Activated B cell treated with CpG ODN at 0.5 μM for 24 hours (primary cell): ENCODE measurements around the gene BEST4. TPM values are rescaled to one million over a fixed set of nuclear protein-coding genes. Genes with fewer than 3 reads are reported as not detected.
A peak's percentile ranks its signal among the peaks of the same experiment; 100 is the strongest.
"Not testable (repeated sequence)": the region's sequence is repeated elsewhere in the genome, so short reads cannot be mapped to it uniquely, and the experiment has no call there.

Source experiments
- ATAC-seq: fragments of 200-7000 bp; cut with Tn5 transposase; one replicate; pipeline ENCODE4 v1.10.0; 2021; ENCODE audit warnings: low read depth, mild to moderate bottlenecking, moderate library complexity
- CTCF ChIA-PET: fragments of 350-600 bp; sonication (Branson Sonifier 250); formaldehyde crosslinking; loops from one replicate; lab custom pipeline; 2021; ENCODE audit warnings: antibody characterized with exemption; lab: Charles Lee
- POLR2A ChIA-PET: fragments of 350-600 bp; sonication (Branson Sonifier 250); formaldehyde crosslinking; loops from one replicate; lab custom pipeline; 2021; ENCODE audit warnings: antibody characterized with exemption; lab: Charles Lee
- DNase-seq: peaks from one replicate; pipeline ENCODE4 v3.0.0; 2022
- H3K27ac Mint-ChIP-seq: one replicate; pipeline ENCODE4 v1.8.0; 2020; ENCODE audit warnings: mixed read lengths
- H3K27me3 Mint-ChIP-seq: one replicate; pipeline ENCODE4 v1.8.0; 2021; ENCODE audit warnings: mixed read lengths
- H3K36me3 Mint-ChIP-seq: one replicate; pipeline ENCODE4 v1.8.0; 2021; ENCODE audit warnings: low read depth, mixed read lengths
- H3K4me1 Mint-ChIP-seq: one replicate; pipeline ENCODE4 v1.8.0; 2021; ENCODE audit warnings: mixed read lengths
- H3K4me3 Mint-ChIP-seq: one replicate; pipeline ENCODE4 v1.8.0; 2020; ENCODE audit warnings: mild to moderate bottlenecking, mixed read lengths
- H3K9me3 Mint-ChIP-seq: one replicate; pipeline ENCODE4 v1.8.0; 2020; ENCODE audit warnings: mixed read lengths
- intact Hi-C: fragments of 100-400 bp; cut with micrococcal nuclease; formaldehyde crosslinking; loops from one replicate; pipeline ENCODE4 v1.15.1; 2024
- total RNA-seq: library from RNA; stranded (reverse); gene quantifications from 2 replicates; pipeline ENCODE4 v1.2.3, GENCODE V29; 2022
- TF ChIP-seq, protein P1 (sequence below): fragments of 200-600 bp; IDR thresholded peaks from one replicate; pipeline ENCODE4 v1.8.0; 2022; ENCODE audit warnings: antibody characterized with exemption, mild to moderate bottlenecking

The BEST4 gene
- total RNA-seq, 1 donor from 2014 or later, result 0.62 TPM

DNA sequence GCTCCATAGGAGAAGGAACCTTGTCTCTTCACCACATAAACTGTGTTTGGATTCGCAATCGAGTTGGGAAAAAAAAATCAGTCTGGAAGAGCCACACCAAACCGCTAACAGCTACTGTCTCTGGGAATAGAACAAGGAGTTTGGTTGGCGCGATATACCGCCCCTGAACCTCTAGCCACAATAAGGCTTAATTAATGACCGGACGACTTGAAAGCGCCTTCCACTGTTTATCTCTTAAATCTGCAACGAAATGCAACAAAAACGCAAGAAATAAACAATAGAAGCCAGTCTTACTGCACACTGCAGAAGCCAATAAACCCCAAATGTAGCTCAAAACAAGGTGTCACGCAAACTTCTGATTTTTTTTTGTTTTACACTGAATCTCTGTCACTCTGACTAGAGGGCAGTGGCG lies 31.2 kb upstream of the BEST4 start:
- H3K27ac Mint-ChIP-seq, result peak overlapping the region; percentile 100
- ATAC-seq (no peak), DNase-seq (no peak)
- H3K27me3 Mint-ChIP-seq, result no peaks in the 10 kb centered on the region
- peaks cover 38% of the 10 kb centered on the region for H3K4me1 Mint-ChIP-seq
- intact Hi-C loops, result loop anchor here (1.0 kb wide), 7 partner anchors 9 to 98 kb away; partner anchors contain the start of genes PLK3, RNU5D-1 and RPS8
- peaks cover 11% of the 10 kb centered on the region for H3K36me3 Mint-ChIP-seq
- ChIA-PET CTCF (interaction anchor here (0.6 to 3.2 kb wide), 13 partner anchors 9 to 97 kb away, joined by 3 to 20 read pairs (median 5); partner anchors contain the start of genes BEST4, BTBD19, PLK3 and RNU5D-1), POLR2A (interaction anchor here (0.5 to 7.7 kb wide), 37 partner anchors 9 to 764 kb away, joined by 3 to 364 read pairs (median 5); partner anchors contain the start of genes ARMH1, BEST4, BTBD19 and DYNLT4)
- peak overlapping the region; percentile 88 for H3K4me3 Mint-ChIP-seq
- H3K9me3 Mint-ChIP-seq, result no peaks in the 10 kb centered on the region
- TF ChIP-seq, protein P1, sequence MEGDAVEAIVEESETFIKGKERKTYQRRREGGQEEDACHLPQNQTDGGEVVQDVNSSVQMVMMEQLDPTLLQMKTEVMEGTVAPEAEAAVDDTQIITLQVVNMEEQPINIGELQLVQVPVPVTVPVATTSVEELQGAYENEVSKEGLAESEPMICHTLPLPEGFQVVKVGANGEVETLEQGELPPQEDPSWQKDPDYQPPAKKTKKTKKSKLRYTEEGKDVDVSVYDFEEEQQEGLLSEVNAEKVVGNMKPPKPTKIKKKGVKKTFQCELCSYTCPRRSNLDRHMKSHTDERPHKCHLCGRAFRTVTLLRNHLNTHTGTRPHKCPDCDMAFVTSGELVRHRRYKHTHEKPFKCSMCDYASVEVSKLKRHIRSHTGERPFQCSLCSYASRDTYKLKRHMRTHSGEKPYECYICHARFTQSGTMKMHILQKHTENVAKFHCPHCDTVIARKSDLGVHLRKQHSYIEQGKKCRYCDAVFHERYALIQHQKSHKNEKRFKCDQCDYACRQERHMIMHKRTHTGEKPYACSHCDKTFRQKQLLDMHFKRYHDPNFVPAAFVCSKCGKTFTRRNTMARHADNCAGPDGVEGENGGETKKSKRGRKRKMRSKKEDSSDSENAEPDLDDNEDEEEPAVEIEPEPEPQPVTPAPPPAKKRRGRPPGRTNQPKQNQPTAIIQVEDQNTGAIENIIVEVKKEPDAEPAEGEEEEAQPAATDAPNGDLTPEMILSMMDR, result no peak

DNA sequence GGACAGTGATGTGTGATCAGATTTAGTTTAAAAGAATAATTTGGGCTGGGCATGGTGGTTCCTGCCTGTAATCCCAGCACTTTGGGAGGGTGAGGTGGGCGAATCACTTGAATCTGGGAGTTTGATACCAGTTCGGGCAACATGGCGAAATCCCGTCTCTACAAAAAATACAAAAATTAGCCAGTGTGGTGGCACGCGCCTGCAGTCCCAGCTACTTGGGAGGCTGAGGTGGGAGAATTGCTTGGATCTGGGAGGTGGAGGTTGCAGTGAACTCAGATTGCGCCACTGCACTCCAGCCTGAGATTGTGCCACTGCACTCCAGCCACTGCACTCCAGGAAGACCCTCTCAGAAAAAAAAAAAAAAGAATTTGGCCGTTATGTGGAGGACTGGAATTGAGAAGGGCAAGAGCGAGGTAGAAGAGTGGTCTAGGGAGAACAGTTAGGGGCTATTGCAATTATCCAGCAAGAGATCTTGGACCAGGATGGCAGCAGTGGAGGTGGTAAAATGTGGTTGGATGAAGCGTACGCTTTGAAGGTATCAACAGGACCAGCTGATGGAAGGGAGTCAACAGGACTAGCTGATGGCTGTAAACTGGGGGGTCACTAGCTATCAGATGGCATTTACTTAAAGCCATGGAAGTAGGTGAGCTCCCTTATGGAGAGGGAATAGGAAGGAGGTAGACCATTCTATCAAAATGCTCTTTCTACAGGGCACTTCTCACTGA lies 30.0 kb upstream of the BEST4 start:
- TF ChIP-seq, protein P1, result no peak
- Mint-ChIP-seq H3K4me3 (peak overlapping the region; percentile 32), H3K9me3 (no peaks in the 10 kb centered on the region), H3K27me3 (no peaks in the 10 kb centered on the region), H3K4me1 (peaks cover 45% of the 10 kb centered on the region), H3K36me3 (peaks cover 11% of the 10 kb centered on the region), H3K27ac (peak overlapping the region; percentile 100)
- CTCF ChIA-PET, result interaction anchor here (1.4 to 3.2 kb wide), 5 partner anchors 8 to 96 kb away, joined by 4 to 20 read pairs (median 7); partner anchors contain the start of genes BTBD19 and PLK3
- POLR2A ChIA-PET, result interaction anchor here (1.0 to 7.7 kb wide), 8 partner anchors 9 to 486 kb away, joined by 3 to 364 read pairs (median 93); partner anchors contain the start of genes BEST4, BTBD19, DYNLT4 and PLK3
- no peak for DNase-seq
- ATAC-seq, result no peak
- intact Hi-C loops, result no loop called here

DNA sequence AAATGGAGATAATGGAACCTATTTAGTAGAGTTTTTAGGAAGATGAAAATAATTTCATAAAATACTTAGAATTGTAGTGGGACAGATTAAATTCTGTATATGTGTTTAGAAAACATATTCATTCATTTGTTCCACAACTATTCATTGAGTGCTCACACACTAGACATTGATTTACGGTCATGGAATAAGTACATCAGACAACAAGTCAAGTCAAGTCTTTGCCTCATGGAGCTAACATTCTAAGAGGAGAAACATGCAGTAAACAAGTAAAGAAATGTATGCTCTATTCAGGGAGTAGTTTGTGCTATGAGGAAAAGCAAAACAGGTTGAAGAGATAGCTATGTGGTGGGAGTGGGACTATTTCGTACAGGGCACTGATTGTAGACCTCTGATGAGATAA lies 29.3 kb upstream of the BEST4 start:
- H3K9me3 Mint-ChIP-seq, result no peaks in the 10 kb centered on the region
- POLR2A ChIA-PET, result interaction anchor here (1.0 to 7.7 kb wide), 7 partner anchors 9 to 486 kb away, joined by 3 to 364 read pairs (median 113); partner anchors contain the start of genes BEST4, BTBD19, DYNLT4 and PLK3
- H3K36me3 Mint-ChIP-seq, result peaks cover 11% of the 10 kb centered on the region
- DNase-seq (no peak), ATAC-seq (no peak)
- H3K27ac Mint-ChIP-seq, result peak overlapping the region; percentile 54
- intact Hi-C loops, result no loop called here
- CTCF ChIA-PET, result interaction anchor here (1.4 to 3.2 kb wide), 2 partner anchors 9 to 17 kb away, joined by 4 to 20 read pairs; partner anchors contain the start of genes BTBD19 and PLK3
- TF ChIP-seq, protein P1, result no peak
- no peak overlapping the region for H3K4me3 Mint-ChIP-seq
- peaks cover 45% of the 10 kb centered on the region for H3K4me1 Mint-ChIP-seq
- no peaks in the 10 kb centered on the region for H3K27me3 Mint-ChIP-seq

DNA sequence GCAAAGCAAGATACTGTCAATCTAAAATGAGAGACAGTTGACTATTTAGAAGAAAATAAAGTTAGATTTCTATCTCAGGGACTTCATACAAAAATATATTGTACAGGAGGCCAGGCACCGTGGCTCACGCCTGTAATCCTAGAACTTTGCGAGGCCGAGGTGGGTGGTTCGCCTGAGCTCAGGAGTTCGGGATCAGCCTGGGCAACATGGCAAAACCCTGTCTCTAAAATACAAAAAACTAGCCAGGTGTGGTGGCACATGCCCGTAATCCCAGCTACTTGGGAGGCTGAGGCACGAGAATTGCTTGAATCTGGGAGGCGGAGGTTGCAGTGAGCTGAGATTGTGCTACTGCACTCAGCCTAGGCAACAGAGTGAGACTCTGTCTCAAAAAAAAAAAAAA lies 28.0 kb upstream of the BEST4 start:
- H3K27me3 Mint-ChIP-seq, ATAC-seq, H3K4me3 Mint-ChIP-seq, H3K27ac Mint-ChIP-seq, DNase-seq, CTCF ChIA-PET, intact Hi-C loops, H3K9me3 Mint-ChIP-seq: not testable (repeated sequence)
- POLR2A ChIA-PET, result interaction anchor here (0.6 to 9.3 kb wide), 5 partner anchors 14 to 103 kb away, joined by 3 to 285 read pairs (median 8); partner anchors contain the start of genes PLK3 and RPS8
- Mint-ChIP-seq H3K36me3 (peaks cover 11% of the 10 kb centered on the region), H3K4me1 (peaks cover 57% of the 10 kb centered on the region)

DNA sequence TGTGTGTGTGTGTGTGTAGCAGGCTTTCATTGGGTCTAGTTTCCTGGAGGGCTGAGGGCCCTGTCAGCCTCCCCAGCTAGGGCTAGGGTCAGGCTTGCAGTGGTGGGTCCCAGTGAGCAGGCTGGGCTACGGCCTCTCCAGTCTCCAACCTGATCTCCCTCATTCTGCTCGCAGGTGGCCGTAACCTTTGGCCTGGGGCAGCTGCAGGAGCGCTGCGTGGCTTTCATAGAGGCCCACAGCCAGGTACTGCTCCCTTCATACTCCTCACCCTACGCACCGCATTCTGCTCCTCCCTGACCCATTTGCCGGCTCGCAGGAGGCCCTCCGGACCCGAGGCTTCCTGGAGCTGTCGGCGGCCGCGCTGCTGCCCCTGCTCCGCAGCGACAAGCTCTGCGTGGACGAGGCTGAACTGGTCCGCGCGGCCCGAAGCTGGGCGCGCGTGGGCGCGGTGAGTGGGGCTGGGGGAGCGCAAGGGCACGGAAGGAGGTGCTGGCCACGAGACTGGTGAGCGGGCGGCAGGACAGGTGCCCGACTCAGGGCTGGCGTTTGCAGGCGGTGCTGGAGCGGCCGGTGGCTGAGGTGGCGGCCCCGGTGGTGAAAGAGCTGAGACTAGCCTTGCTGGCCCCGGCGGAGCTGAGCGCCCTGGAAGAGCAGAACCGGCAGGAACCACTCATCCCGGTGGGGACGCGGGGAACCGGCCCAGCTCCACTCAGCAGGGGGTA lies 25.0 kb upstream of the BEST4 start:
- TF ChIP-seq, protein P1, result no peak

More for the DNA sequence above, 25.0 kb upstream of the BEST4 start:
- no peak for ATAC-seq
- ChIA-PET CTCF (interaction anchor here (1.6 to 2.3 kb wide), 2 partner anchors 13 to 82 kb away, joined by 5 to 13 read pairs; partner anchors contain the start of genes PLK3 and RNU5D-1), POLR2A (interaction anchor here (0.6 to 9.4 kb wide), 20 partner anchors 7 to 1899 kb away, joined by 3 to 364 read pairs (median 8); partner anchors contain the start of genes BEST4, EIF2B3, HECTD3 and MUTYH)
- intact Hi-C loops, result no loop called here
- peak overlapping the region; percentile 50 for H3K27ac Mint-ChIP-seq
- no peak for DNase-seq
- peaks cover 63% of the 10 kb centered on the region for H3K4me1 Mint-ChIP-seq
- no peaks in the 10 kb centered on the region for H3K9me3 Mint-ChIP-seq
- peak overlapping the region; percentile 11 for H3K4me3 Mint-ChIP-seq
- H3K36me3 Mint-ChIP-seq, result peaks cover 14% of the 10 kb centered on the region
- H3K27me3 Mint-ChIP-seq, result no peaks in the 10 kb centered on the region
